Transverse colon (tissue), 4 donors: ENCODE measurements around the gene PLA2G10.

Experiments
- EP300 ChIP-seq: sonication (generic); formaldehyde crosslinking; IDR thresholded peaks from one replicate; pipeline ENCODE4 v1.6.1; 2017; ENCODE audit warnings: antibody characterized with exemption, low read depth
- POLR2A ChIP-seq: fragments of 450-650 bp; IDR thresholded peaks from one replicate; pipeline ENCODE4 v1.6.1; 2016; ENCODE audit warnings: antibody characterized with exemption, mild to moderate bottlenecking, moderate library complexity
- POLR2AphosphoS5 ChIP-seq, 3 donors: sonication (generic); formaldehyde crosslinking; IDR thresholded peaks; one replicate each; pipeline ENCODE4 v1.6.1; 2016; ENCODE audit warnings: antibody characterized with exemption in 3 of 3
- TF ChIP-seq, protein P1 (sequence below), 5 experiments: fragments of 200-600 bp in 3 of 5; fragments of 450-650 bp in 2 of 5; sonication (generic) in 3 of 5; IDR thresholded peaks; 1 replicate in 2 of 5; 2 replicates in 3 of 5; pipeline ENCODE4 v1.5.1; 2016 to 2017; ENCODE audit warnings: antibody characterized with exemption in 5 of 5, inconsistent platforms in 3 of 5, mild to moderate bottlenecking in 2 of 5, moderate library complexity in 1 of 5

DNA sequence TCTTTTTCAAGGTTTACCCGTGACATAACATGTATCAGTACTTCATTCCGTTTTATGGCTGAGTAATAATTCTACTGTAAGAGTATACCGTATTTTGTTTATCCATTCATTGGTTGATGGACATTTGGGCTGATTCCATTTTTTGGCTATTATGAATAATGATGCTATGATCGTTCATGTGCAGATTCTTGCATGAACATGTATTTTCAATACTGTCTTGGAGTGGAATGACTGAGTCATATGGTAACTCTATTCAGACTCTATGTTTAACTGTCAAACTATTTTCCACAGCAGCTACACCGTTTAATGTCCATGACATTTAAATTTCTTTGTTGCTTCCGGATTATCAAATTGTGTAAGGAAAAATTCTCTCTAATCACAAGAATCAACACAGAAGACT lies 43.5 kb downstream of the PLA2G10 start:
- TF ChIP-seq, protein P1, sequence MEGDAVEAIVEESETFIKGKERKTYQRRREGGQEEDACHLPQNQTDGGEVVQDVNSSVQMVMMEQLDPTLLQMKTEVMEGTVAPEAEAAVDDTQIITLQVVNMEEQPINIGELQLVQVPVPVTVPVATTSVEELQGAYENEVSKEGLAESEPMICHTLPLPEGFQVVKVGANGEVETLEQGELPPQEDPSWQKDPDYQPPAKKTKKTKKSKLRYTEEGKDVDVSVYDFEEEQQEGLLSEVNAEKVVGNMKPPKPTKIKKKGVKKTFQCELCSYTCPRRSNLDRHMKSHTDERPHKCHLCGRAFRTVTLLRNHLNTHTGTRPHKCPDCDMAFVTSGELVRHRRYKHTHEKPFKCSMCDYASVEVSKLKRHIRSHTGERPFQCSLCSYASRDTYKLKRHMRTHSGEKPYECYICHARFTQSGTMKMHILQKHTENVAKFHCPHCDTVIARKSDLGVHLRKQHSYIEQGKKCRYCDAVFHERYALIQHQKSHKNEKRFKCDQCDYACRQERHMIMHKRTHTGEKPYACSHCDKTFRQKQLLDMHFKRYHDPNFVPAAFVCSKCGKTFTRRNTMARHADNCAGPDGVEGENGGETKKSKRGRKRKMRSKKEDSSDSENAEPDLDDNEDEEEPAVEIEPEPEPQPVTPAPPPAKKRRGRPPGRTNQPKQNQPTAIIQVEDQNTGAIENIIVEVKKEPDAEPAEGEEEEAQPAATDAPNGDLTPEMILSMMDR (IDR thresholded peaks at IDR 0.05), result no peak
- TF ChIP-seq POLR2AphosphoS5 (IDR thresholded peaks at IDR 0.05) (no peak), EP300 (no peak), POLR2A (no peak)
